Loucy (cell line): ENCODE data around the gene HPGD.
"Not testable (repeated sequence)": the region's sequence is repeated elsewhere in the genome, so short reads cannot be mapped to it uniquely, and the experiment has no call there.

Experiments
- H2AFZ ChIP-seq: fragments of 200-600 bp; sonication (generic); 2 replicates; pipeline ENCODE4 v1.6.0; 2016; ENCODE audit warnings: antibody characterized with exemption, mild to moderate bottlenecking, low read length, moderate library complexity
- H3F3A ChIP-seq: fragments of 200-600 bp; 2 replicates; pipeline ENCODE4 v1.6.0; 2016; ENCODE audit warnings: antibody characterized with exemption, low read depth, mild to moderate bottlenecking
- H3K27me3 ChIP-seq: fragments of 200-600 bp; sonication (generic); 2 replicates; pipeline ENCODE4 v1.6.1; 2014; ENCODE audit warnings: low read length, mild to moderate bottlenecking; ENCODE audit not compliant: insufficient read depth, poor library complexity, severe bottlenecking
- H3K36me3 ChIP-seq: fragments of 200-600 bp; sonication (generic); 2 replicates; pipeline ENCODE4 v1.6.1; 2016; ENCODE audit warnings: low read length; ENCODE audit not compliant: insufficient read depth
- H3K4me1 ChIP-seq: fragments of 200-600 bp; sonication (generic); 2 replicates; pipeline ENCODE4 v1.5.1; 2014; ENCODE audit warnings: low read length, mild to moderate bottlenecking; ENCODE audit not compliant: insufficient read depth, poor library complexity, severe bottlenecking
- H3K4me2 ChIP-seq: fragments of 200-600 bp; sonication (generic); 2 replicates; pipeline ENCODE4 v1.6.0; 2014; ENCODE audit warnings: antibody characterized with exemption, low read length, low read depth, mild to moderate bottlenecking; ENCODE audit not compliant: poor library complexity, severe bottlenecking
- H3K4me3 ChIP-seq: fragments of 200-600 bp; sonication (generic); 2 replicates; pipeline ENCODE4 v1.5.1; 2014; ENCODE audit warnings: low read length, mild to moderate bottlenecking, mixed read lengths; ENCODE audit not compliant: poor library complexity, severe bottlenecking
- H3K79me2 ChIP-seq: fragments of 200-600 bp; sonication (generic); 2 replicates; pipeline ENCODE4 v1.6.1; 2014; ENCODE audit warnings: low read length; ENCODE audit not compliant: insufficient read depth
- H3K9ac ChIP-seq: fragments of 200-600 bp; sonication (generic); 2 replicates; pipeline ENCODE4 v1.6.0; 2014; ENCODE audit warnings: mild to moderate bottlenecking, low read depth, low read length, moderate library complexity; ENCODE audit not compliant: poor library complexity, severe bottlenecking
- H3K9me2 ChIP-seq: fragments of 200-600 bp; sonication (generic); replicated peaks from 2 replicates; pipeline ENCODE4 v1.6.1; 2016; ENCODE audit warnings: low read depth, low read length, mixed read lengths
- H3K9me3 ChIP-seq: fragments of 200-600 bp; sonication (generic); 2 replicates; pipeline ENCODE4 v1.6.1; 2014; ENCODE audit warnings: mild to moderate bottlenecking, antibody characterized with exemption, low read length, low read depth; ENCODE audit not compliant: insufficient read depth
- H4K20me1 ChIP-seq: fragments of 200-600 bp; sonication (generic); 2 replicates; pipeline ENCODE4 v1.6.0; 2014; ENCODE audit warnings: antibody characterized with exemption, low read length, mild to moderate bottlenecking; ENCODE audit not compliant: insufficient read depth, poor library complexity, severe bottlenecking
- CTCF ChIP-seq: fragments of 200-600 bp; sonication (generic); conservative IDR thresholded peaks from 2 replicates; pipeline ENCODE4 v1.5.1; 2014; ENCODE audit warnings: mild to moderate bottlenecking, antibody characterized with exemption, low read length
- EZH2phosphoT487 ChIP-seq: fragments of 200-600 bp; IDR thresholded peaks from 2 replicates; pipeline ENCODE4 v1.6.1; 2018; ENCODE audit warnings: antibody characterized with exemption, mild to moderate bottlenecking, moderate library complexity, borderline replicate concordance

Gene HPGD

GRCh38 chr4:174494146-174494545 lies 28.1 kb downstream of the HPGD start:
- no peaks in the 10 kb centered on the region for H3K9me2 ChIP-seq
- no peaks in the 10 kb centered on the region for H3F3A ChIP-seq
- no peaks in the 10 kb centered on the region for H3K9me3 ChIP-seq
- no peak overlapping the region for H3K9ac ChIP-seq
- no peak for TF ChIP-seq EZH2phosphoT487
- TF ChIP-seq CTCF: no peak
- H3K4me1 ChIP-seq: peaks cover 34% of the 10 kb centered on the region
- H4K20me1 ChIP-seq: no peaks in the 10 kb centered on the region
- H3K27me3 ChIP-seq: no peaks in the 10 kb centered on the region
- H2AFZ ChIP-seq: peak overlapping the region; percentile 8; the same call in 1 of the 2 replicates
- H3K4me2 ChIP-seq: no peak overlapping the region
- H3K36me3 ChIP-seq: no peaks in the 10 kb centered on the region
- no peaks in the 10 kb centered on the region for H3K79me2 ChIP-seq
- no peak overlapping the region for H3K4me3 ChIP-seq

DNA sequence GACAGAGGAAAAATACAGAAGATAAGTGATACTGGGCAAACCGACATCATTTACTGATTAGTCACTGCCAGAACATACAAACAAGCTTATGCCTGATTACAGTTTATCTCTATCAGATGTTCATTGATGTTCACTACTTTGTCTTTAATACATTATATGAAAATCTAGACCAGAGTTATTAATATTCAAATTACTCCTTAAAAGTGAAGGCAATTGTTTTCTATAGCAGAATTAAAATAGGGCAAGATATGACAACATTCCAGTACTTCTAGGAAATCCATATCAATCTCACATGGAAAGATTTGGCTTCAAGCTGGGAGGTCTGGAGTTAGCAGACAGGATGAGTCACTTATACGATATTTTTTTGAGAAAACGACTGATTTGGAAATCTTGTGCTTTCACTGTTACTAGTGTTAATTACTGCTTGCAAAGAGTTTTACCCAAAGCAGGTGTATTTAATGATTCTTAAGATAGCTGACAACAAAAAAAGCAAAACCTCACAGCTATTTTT lies 31.8 kb downstream of the HPGD start:
- Histone ChIP-seq H3K27me3 (no peaks in the 10 kb centered on the region), H2AFZ (no peak overlapping the region), H3K36me3 (no peaks in the 10 kb centered on the region), H3K9me2 (no peaks in the 10 kb centered on the region), H3K9me3 (no peaks in the 10 kb centered on the region), H3K4me1 (peaks cover 11% of the 10 kb centered on the region), H3K79me2 (no peaks in the 10 kb centered on the region), H3K4me2 (no peak overlapping the region), H3K4me3 (no peak overlapping the region), H4K20me1 (no peaks in the 10 kb centered on the region), H3K9ac (no peak overlapping the region), H3F3A (no peaks in the 10 kb centered on the region)
- TF ChIP-seq EZH2phosphoT487: no peak
- TF ChIP-seq CTCF: no peak

DNA sequence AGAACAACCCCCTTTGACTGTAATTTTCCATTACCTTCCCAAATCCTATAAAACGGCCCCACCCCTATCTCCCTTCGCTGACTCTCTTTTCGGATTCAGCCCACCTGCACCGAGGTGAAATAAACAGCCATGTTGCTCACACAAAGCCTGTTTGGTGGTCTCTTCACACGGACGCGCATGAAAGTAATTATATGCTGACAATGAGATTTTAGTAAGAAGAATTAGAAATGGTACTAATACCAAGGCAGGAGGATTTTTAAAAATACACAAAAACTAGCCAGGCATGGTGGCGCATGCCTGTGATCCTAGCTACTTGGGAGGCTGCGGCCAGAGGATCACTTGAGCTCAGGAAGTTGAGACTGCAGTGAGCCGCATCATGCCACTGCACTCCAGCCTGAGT lies 33.9 kb downstream of the HPGD start:
- not testable (repeated sequence) for H3K27me3 ChIP-seq, H3K4me2 ChIP-seq, H3F3A ChIP-seq, H3K9me3 ChIP-seq, H2AFZ ChIP-seq, H3K79me2 ChIP-seq, H3K9me2 ChIP-seq, H3K4me1 ChIP-seq, H3K9ac ChIP-seq, H3K36me3 ChIP-seq, H3K4me3 ChIP-seq, H4K20me1 ChIP-seq

DNA sequence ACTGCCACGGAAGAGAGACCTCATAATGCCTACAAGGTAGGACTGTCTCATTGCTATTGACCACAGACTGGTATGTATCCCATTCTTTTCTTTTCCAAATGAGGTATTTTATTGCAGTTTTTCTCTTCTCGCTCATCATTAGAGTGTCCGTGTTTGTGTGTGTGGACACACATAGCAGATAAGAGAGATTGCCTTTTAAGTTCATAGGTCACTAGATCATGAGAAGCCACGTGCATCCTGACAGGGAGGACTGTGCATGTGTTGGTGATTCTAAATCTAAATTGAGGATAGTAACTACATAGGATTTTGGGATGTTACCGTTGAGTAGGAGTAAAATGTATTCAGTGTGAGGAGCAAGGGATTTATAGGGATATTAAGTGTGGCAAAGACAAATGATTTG lies 37.3 kb downstream of the HPGD start:
- no peak for TF ChIP-seq EZH2phosphoT487
- TF ChIP-seq CTCF: no peak

More for the DNA sequence above, 37.3 kb downstream of the HPGD start:
- H2AFZ ChIP-seq: no peak overlapping the region
- no peaks in the 10 kb centered on the region for H3K36me3 ChIP-seq
- H3K4me2 ChIP-seq: no peak overlapping the region
- H3K27me3 ChIP-seq: no peaks in the 10 kb centered on the region
- no peaks in the 10 kb centered on the region for H4K20me1 ChIP-seq
- no peak overlapping the region for H3K4me3 ChIP-seq
- no peaks in the 10 kb centered on the region for H3K9me3 ChIP-seq
- H3K9ac ChIP-seq: no peak overlapping the region
- H3K4me1 ChIP-seq: no peaks in the 10 kb centered on the region
- no peaks in the 10 kb centered on the region for H3K9me2 ChIP-seq
- H3K79me2 ChIP-seq: no peaks in the 10 kb centered on the region
- no peaks in the 10 kb centered on the region for H3F3A ChIP-seq
